GM12878 (cell line): ENCODE results near the gene ANAPC5. TPM values are rescaled to one million over a fixed set of nuclear protein-coding genes. Genes with fewer than 3 reads are reported as not detected.

Experiments
- BHLHE40 ChIP-seq, 2 experiments: fragments of 450-650 bp in 1 of 2; IDR thresholded peaks; 2 replicates each; pipeline ENCODE4 v1.6.1; 2011 to 2017; ENCODE audit warnings: low read depth in 2 of 2, borderline replicate concordance in 1 of 2, improper control_type of control experiment in 1 of 2, low read length in 1 of 2, mild to moderate bottlenecking in 1 of 2
- CHD4 ChIP-seq: fragments of 200-600 bp; sonication (generic); IDR thresholded peaks from 2 replicates; pipeline ENCODE4 v1.6.1; 2016; ENCODE audit warnings: mild to moderate bottlenecking
- CTCF ChIP-seq, 3 experiments: IDR thresholded peaks in 2 of 3; conservative IDR thresholded peaks in 1 of 3; 2 replicates each; pipeline ENCODE4 v1.5.1; 2011; ENCODE audit warnings: low read depth in 3 of 3, low read length in 3 of 3, mild to moderate bottlenecking in 3 of 3, control low read depth in 2 of 3, moderate library complexity in 2 of 3, inconsistent platforms in 1 of 3, mixed read lengths in 1 of 3; ENCODE audit not compliant: control insufficient read depth in 2 of 3, insufficient read depth in 1 of 3; ENCODE audit errors: extremely low read depth in 1 of 3
- ESRRA ChIP-seq: IDR thresholded peaks from 2 replicates; pipeline ENCODE4 v1.6.1; 2012; ENCODE audit warnings: mild to moderate bottlenecking, low read length, improper control_type of control experiment
- HCFC1 ChIP-seq: fragments of 150-350 bp; IDR thresholded peaks from 2 replicates; pipeline ENCODE4 v1.6.1; 2014; ENCODE audit warnings: low read length
- IKZF2 ChIP-seq, 2 experiments: fragments of 450-650 bp; IDR thresholded peaks; 2 replicates each; pipeline ENCODE4 v1.6.1; 2017; ENCODE audit warnings: mild to moderate bottlenecking in 2 of 2, moderate library complexity in 2 of 2
- IRF3 ChIP-seq: fragments of 450-650 bp; IDR thresholded peaks from 2 replicates; pipeline ENCODE4 v1.6.1; 2014; ENCODE audit warnings: mild to moderate bottlenecking
- MAX ChIP-seq: IDR thresholded peaks from 2 replicates; pipeline ENCODE4 v1.6.1; 2012; ENCODE audit warnings: low read depth, low read length, improper control_type of control experiment
- MEF2A ChIP-seq: IDR thresholded peaks from 2 replicates; pipeline ENCODE4 v1.6.1; 2011; ENCODE audit warnings: low read depth, mild to moderate bottlenecking, low read length, moderate library complexity; ENCODE audit not compliant: insufficient read depth
- MLLT1 ChIP-seq: fragments of 450-650 bp; IDR thresholded peaks from 2 replicates; pipeline ENCODE4 v1.6.1; 2016; ENCODE audit warnings: mild to moderate bottlenecking
- NRF1 ChIP-seq: conservative IDR thresholded peaks from 2 replicates; pipeline ENCODE4 v1.6.1; 2011; ENCODE audit warnings: mild to moderate bottlenecking, low read depth, low read length, improper control_type of control experiment
- POLR2AphosphoS2 ChIP-seq: IDR thresholded peaks from 2 replicates; pipeline ENCODE4 v1.6.1; 2011; ENCODE audit warnings: low read depth, mild to moderate bottlenecking, low read length, improper control_type of control experiment, moderate library complexity
- RCOR1 ChIP-seq: conservative IDR thresholded peaks from 2 replicates; pipeline ENCODE4 v1.6.1; 2012; ENCODE audit warnings: low read depth, low read length, improper control_type of control experiment
- SMC3 ChIP-seq: IDR thresholded peaks from 2 replicates; pipeline ENCODE4 v1.6.1; 2011; ENCODE audit warnings: low read length, improper control_type of control experiment, borderline replicate concordance
- SPI1 ChIP-seq: IDR thresholded peaks from 2 replicates; pipeline ENCODE4 v1.6.1; 2011; ENCODE audit warnings: low read depth, mild to moderate bottlenecking, low read length, moderate library complexity, borderline replicate concordance; ENCODE audit not compliant: insufficient read depth
- SUZ12 ChIP-seq: fragments of 200-600 bp; sonication (generic); IDR thresholded peaks from one replicate; pipeline ENCODE4 v1.6.1; 2018; ENCODE audit warnings: antibody characterized with exemption, mild to moderate bottlenecking; ENCODE audit not compliant: unreplicated experiment
- TARDBP ChIP-seq: IDR thresholded peaks from 2 replicates; pipeline ENCODE4 v1.6.1; 2016; ENCODE audit warnings: borderline replicate concordance
- TCF12 ChIP-seq: IDR thresholded peaks from 2 replicates; pipeline ENCODE4 v1.6.1; 2011; ENCODE audit warnings: low read depth, mild to moderate bottlenecking, low read length
- YBX1 ChIP-seq: fragments of 450-650 bp; IDR thresholded peaks from 2 replicates; pipeline ENCODE4 v1.6.1; 2016; ENCODE audit warnings: antibody characterized with exemption
- YY1 ChIP-seq: IDR thresholded peaks from 2 replicates; pipeline ENCODE4 v1.6.1; 2011; ENCODE audit warnings: low read depth, mild to moderate bottlenecking, low read length
- ZBTB11 ChIP-seq: fragments of 450-650 bp; formaldehyde crosslinking; IDR thresholded peaks from 2 replicates; pipeline ENCODE4 v1.5.0; 2022; ENCODE audit warnings: mild to moderate bottlenecking, missing genetic modification characterization
- ZSCAN29 ChIP-seq: fragments of 450-650 bp; IDR thresholded peaks from 2 replicates; pipeline ENCODE4 v1.6.1; 2017; ENCODE audit warnings: mild to moderate bottlenecking, moderate library complexity
- polyA plus RNA-seq, 11 experiments: library from polyadenylated mRNA; depleted of rRNA in 4 of 11; unstranded in 6 of 11; stranded (reverse) in 5 of 11; fragments of >200 nt; fragmentation: Nextera tagmentation in 4 of 11; fragmentation: Illumina TruSeq in 1 of 11; extraction: Ambion mirVana in 4 of 11; extraction: Trizol in 1 of 11; gene quantifications; 1 replicate in 1 of 11; 2 replicates in 10 of 11; pipeline versions ENCODE4 v1.2.1 to v1.2.3, GENCODE V29; 2011 to 2016; ENCODE audit warnings: inconsistent platforms in 2 of 11, missing spikeins in 2 of 11, low read depth in 1 of 11
- total RNA-seq, 4 experiments: library from RNA; depleted of rRNA in 3 of 4; stranded (reverse); fragments of >200 nt in 3 of 4; fragmentation: Illumina TruSeq in 1 of 4; extraction: Trizol in 1 of 4; gene quantifications; 2 replicates each; pipeline versions ENCODE4 v1.2.1 to v1.2.3, GENCODE V29; 2013 to 2021

Gene ANAPC5
- total and polyA plus RNA-seq, 10 of the 15 experiments (the other 5 are each of a cell fraction or from before 2014, with no cell fraction given): 102 to 227 (median 166) TPM

- TF ChIP-seq CTCF (IDR thresholded peaks at IDR 0.05 in 2 of 3, conservative IDR thresholded peaks at IDR 0.05 in 1 of 3; ENCODE audit: control insufficient read depth in 2 of 3, extremely low read depth in 1 of 3, insufficient read depth in 1 of 3, low read depth in 3 of 3, low read length in 3 of 3) (peak in 2 of 3 experiments; percentile 20 to 23; a peak in 1 of 6 replicates), YBX1 (no peak), TCF12 (0 out of 2 replicates have a peak, but pooled peaks have one; percentile 24), IKZF2 (IDR thresholded peaks at IDR 0.05) (no peak), CHD4 (no peak), SPI1 (peak; percentile 77), ZBTB11 (no peak), ESRRA (no peak), POLR2AphosphoS2 (peak; percentile 19; the same call in 1 of the 2 replicates), BHLHE40 (IDR thresholded peaks at IDR 0.05; ENCODE audit: borderline replicate concordance in 1 of 2, low read depth in 2 of 2, low read length in 1 of 2) (peak in 1 of 2 experiments; percentile 10; a peak in 1 of 4 replicates), MLLT1 (no peak), TARDBP (no peak), YY1 (0 out of 2 replicates have a peak, but pooled peaks have one; percentile 35), NRF1 (peak; percentile 27; the same call in 1 of the 2 replicates), MEF2A (no peak), ZSCAN29 (no peak), SUZ12 (no peak), IRF3 (no peak), RCOR1 (0 out of 2 replicates have a peak, but pooled peaks have one; percentile 37), SMC3 (no peak; the same call in 1 of the 2 replicates), MAX (no peak), HCFC1 (no peak)
Measured at GRCh38 chr12:121296618-121297434, 55.4 kb downstream of the ANAPC5 start, which contains the start of gene CAMKK2 (continued).
